ENCODE measurements around the gene TUSC2. TPM values are rescaled to one million over a fixed set of nuclear protein-coding genes. Genes with fewer than 3 reads are reported as not detected.

The TUSC2 gene
- total and polyA plus RNA-seq, 9 of the 15 experiments (the other 6 are each of a cell fraction or from before 2014, with no cell fraction given), result 2.8 to 67.5 (median 25.8) TPM

DNA sequence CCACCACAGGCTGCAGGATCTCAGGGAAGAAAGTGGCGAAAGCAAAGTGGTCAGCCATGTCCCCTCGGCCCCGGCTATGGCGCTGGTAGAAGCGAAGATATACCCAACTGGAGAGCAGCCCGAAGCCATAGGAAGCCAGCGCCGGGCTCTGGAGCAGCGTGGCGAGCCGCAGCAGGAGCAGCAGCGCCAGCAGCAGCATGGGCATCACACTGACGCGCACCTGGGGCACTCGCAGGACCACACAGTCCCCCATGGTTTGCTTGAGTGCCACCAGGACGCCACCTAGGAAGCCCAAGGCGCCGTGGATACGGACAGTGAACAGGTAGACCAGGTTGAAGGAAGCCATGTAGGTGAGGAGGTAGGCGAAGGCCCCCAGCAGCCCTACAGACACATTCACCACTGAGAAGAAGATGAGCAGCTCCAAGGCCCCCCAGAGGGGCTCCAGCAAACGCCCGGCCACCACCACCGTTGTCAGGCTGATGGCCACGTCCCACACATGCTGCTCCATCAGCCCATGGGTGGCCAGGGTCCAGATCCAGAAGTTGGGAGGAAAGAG is 30.4 kb upstream of the TUSC2 start:
- H4K20me1 ChIP-seq (replicated peaks; ENCODE audit: control insufficient read depth, insufficient read depth, low read length), result peaks cover 31% of the 10 kb centered on the region; the same call in 1 of the 2 replicates
- WGBS (ENCODE audit: insufficient coverage, low coverage, missing lambda C conversion rate), result 9% methylated on average over 23 of the region's 24 CpGs
- no TSS peak for BruUV-seq (replicated peaks)
- H2AFZ ChIP-seq (ENCODE audit: low read depth, low read length), result no peak overlapping the region
- peak overlapping the region; percentile 78 for H3K27ac ChIP-seq (ENCODE audit: extremely low read depth, low read depth, low read length)
- FAIRE-seq (no peak), ATAC-seq (no peak), DNase-seq (ENCODE audit: extremely low read depth in 1 of 4, low spot score in 3 of 4) (no peak)
- intact Hi-C loops (cut with micrococcal nuclease), result loop anchor here (5.0 kb wide), 1 partner anchor 254 kb away; the partner anchor contains the start of gene CISH
- peaks cover 6% of the 10 kb centered on the region for H3K9me1 ChIP-seq (ENCODE audit: control insufficient read depth, insufficient read depth, low read length)
- ChIA-PET CTCF (ENCODE audit: low intra/inter-chr PET ratio) (no interaction called here), POLR2A (interaction anchor here (1.3 kb wide), 1 partner anchor 9 kb away, joined by 3 read pairs; no protein-coding TSS in a partner anchor)
- peak overlapping the region; percentile 62 for H3K4me3 ChIP-seq
- H3K36me3 ChIP-seq (ENCODE audit: control insufficient read depth, insufficient read depth, low read length), result peaks cover 37% of the 10 kb centered on the region; the same call in 2 of the 3 replicates
- peak overlapping the region; percentile 74 to 99 for H3K9ac ChIP-seq (ENCODE audit: insufficient read depth in 1 of 2, low read depth in 2 of 2, low read length in 2 of 2)
- peaks cover 29 to 41% of the 10 kb centered on the region in 2 experiments; a peak in 4 of 5 replicates for H3K4me1 ChIP-seq (replicated peaks in 1 of 2; ENCODE audit: control insufficient read depth in 2 of 2, insufficient read depth in 2 of 2, low read length in 2 of 2)
- H3K9me3 ChIP-seq (replicated peaks; ENCODE audit: control insufficient read depth, insufficient read depth, low read depth, low read length), result no peaks in the 10 kb centered on the region
- in situ Hi-C loops (cut with MboI), result no loop called here
- peaks cover 41% of the 10 kb centered on the region for H3K79me2 ChIP-seq (ENCODE audit: control insufficient read depth, insufficient read depth, low read length)
- H3K27me3 ChIP-seq (ENCODE audit: control insufficient read depth in 2 of 2, insufficient read depth in 2 of 2, low read length in 2 of 2), result no peaks in the 10 kb centered on the region
- H3K4me2 ChIP-seq (ENCODE audit: insufficient read depth, low read length), result peak overlapping the region; percentile 95
- TF ChIP-seq PTBP1 (IDR thresholded peaks at IDR 0.05; ENCODE audit: low read depth, low read length) (no peak), RBBP5 (IDR thresholded peaks at IDR 0.05; ENCODE audit: borderline replicate concordance, insufficient read depth, low read length, poor library complexity, severe bottlenecking) (peak; percentile 34), ETV5 (CRISPR knock-in tag; IDR thresholded peaks at IDR 0.05; ENCODE audit: low read depth) (0 out of 2 replicates have a peak, but pooled peaks have one; percentile 14), ZNF444 (CRISPR knock-in tag; IDR thresholded peaks at IDR 0.05) (no peak)
- TF ChIP-seq, protein P1, sequence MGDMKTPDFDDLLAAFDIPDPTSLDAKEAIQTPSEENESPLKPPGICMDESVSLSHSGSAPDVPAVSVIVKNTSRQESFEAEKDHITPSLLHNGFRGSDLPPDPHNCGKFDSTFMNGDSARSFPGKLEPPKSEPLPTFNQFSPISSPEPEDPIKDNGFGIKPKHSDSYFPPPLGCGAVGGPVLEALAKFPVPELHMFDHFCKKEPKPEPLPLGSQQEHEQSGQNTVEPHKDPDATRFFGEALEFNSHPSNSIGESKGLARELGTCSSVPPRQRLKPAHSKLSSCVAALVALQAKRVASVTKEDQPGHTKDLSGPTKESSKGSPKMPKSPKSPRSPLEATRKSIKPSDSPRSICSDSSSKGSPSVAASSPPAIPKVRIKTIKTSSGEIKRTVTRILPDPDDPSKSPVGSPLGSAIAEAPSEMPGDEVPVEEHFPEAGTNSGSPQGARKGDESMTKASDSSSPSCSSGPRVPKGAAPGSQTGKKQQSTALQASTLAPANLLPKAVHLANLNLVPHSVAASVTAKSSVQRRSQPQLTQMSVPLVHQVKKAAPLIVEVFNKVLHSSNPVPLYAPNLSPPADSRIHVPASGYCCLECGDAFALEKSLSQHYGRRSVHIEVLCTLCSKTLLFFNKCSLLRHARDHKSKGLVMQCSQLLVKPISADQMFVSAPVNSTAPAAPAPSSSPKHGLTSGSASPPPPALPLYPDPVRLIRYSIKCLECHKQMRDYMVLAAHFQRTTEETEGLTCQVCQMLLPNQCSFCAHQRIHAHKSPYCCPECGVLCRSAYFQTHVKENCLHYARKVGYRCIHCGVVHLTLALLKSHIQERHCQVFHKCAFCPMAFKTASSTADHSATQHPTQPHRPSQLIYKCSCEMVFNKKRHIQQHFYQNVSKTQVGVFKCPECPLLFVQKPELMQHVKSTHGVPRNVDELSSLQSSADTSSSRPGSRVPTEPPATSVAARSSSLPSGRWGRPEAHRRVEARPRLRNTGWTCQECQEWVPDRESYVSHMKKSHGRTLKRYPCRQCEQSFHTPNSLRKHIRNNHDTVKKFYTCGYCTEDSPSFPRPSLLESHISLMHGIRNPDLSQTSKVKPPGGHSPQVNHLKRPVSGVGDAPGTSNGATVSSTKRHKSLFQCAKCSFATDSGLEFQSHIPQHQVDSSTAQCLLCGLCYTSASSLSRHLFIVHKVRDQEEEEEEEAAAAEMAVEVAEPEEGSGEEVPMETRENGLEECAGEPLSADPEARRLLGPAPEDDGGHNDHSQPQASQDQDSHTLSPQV (IDR thresholded peaks at IDR 0.05), result no peak
